Colonic mucosa (tissue), 4 donors: Measurements from ENCODE around the gene ZDHHC7. TPM values are rescaled to one million over a fixed set of nuclear protein-coding genes. Genes with fewer than 3 reads are reported as not detected.

ENCODE experiments used
- DNase-seq: peaks from one replicate; pipeline ENCODE4 v3.0.0-alpha.2; 2020
- H3K27ac ChIP-seq: fragments of 200-600 bp; one replicate; pipeline ENCODE4 v1.8.0; 2021
- H3K27me3 ChIP-seq: fragments of 200-600 bp; one replicate; pipeline ENCODE4 v1.8.0; 2021
- H3K36me3 ChIP-seq: fragments of 200-600 bp; one replicate; pipeline ENCODE4 v1.8.0; 2021
- H3K4me1 ChIP-seq: fragments of 200-600 bp; one replicate; pipeline ENCODE4 v1.8.0; 2021; ENCODE audit warnings: mild to moderate bottlenecking
- H3K4me3 ChIP-seq: fragments of 200-600 bp; one replicate; pipeline ENCODE4 v1.8.0; 2021
- H3K9ac ChIP-seq, 2 donors: one replicate each; pipeline ENCODE4 v1.7.0; 2013; ENCODE audit warnings: control low read depth in 2 of 2, low read depth in 2 of 2, low read length in 2 of 2
- H3K9me3 ChIP-seq: fragments of 200-600 bp; one replicate; pipeline ENCODE4 v1.8.0; 2021
- intact Hi-C: fragments of 100-400 bp; cut with DNase I; formaldehyde crosslinking; loops from one replicate; pipeline ENCODE4 v1.14.1; 2022
- total RNA-seq, 2 donors: library from RNA; stranded (reverse); fragmentation: NEBNext Ultra II Directional in 1 of 2; extraction: Animal tissue kit (Norgen Biotek cat#: 25700) in 1 of 2; gene quantifications; one replicate each; pipeline ENCODE4 v1.2.1, GENCODE V29; 2021
- TF ChIP-seq, protein P1 (sequence below): fragments of 200-600 bp; IDR thresholded peaks from one replicate; pipeline ENCODE4 v1.8.0; 2022; ENCODE audit warnings: antibody characterized with exemption, mild to moderate bottlenecking
- donor health status: healthy.
- donor health status: DM: no; HTN: no; CAD: no.
- donor health status: DM: no; HTN: no; CAD: no.

The ZDHHC7 gene
- total RNA-seq, 2 donors from 2014 or later, result 55.1 to 67.8 TPM

DNA sequence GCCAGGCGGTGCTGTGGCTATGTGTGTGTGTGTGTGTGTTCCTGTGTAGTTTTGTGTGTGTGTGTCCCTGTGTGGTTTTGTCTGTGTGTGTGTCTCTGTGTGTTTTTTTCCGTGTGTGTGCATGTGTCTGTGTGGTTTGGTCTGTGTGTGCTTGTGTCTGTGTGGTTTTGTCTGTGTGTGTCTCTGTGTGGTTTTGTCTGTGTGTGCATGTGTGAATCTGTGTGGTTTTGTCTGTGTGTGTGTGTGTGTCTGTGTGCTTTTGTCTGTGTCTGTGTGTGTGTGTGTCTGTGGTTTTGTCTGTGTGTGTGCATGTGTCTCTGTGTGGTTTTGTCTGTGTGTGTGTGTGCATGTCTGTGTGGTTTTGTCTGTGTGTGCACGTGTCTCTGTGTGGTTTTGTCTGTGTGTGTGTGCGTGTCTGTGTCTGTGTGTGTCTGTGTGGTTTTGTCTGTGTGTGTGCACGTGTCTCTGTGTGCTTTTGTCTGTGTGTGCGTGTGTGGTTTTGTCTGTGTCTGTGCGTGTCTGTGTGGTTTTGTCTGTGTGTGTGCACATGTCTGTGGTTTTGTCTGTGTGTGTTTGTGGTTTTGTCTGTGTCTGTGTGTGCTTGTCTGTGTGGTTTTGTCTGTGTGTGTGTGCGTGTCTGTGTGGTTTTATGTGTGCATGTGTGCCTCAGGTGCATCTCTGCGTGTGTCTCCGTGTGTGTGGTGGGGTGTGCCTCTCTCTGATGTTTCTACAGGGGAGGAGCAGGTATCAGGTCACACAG lies 62.3 kb downstream of the ZDHHC7 start:
- H3K4me3 ChIP-seq, result no peak overlapping the region
- no peaks in the 10 kb centered on the region for H3K36me3 ChIP-seq
- no peaks in the 10 kb centered on the region for H3K4me1 ChIP-seq
- H3K9ac ChIP-seq, result no peak overlapping the region
- no peak for DNase-seq
- TF ChIP-seq, protein P1, sequence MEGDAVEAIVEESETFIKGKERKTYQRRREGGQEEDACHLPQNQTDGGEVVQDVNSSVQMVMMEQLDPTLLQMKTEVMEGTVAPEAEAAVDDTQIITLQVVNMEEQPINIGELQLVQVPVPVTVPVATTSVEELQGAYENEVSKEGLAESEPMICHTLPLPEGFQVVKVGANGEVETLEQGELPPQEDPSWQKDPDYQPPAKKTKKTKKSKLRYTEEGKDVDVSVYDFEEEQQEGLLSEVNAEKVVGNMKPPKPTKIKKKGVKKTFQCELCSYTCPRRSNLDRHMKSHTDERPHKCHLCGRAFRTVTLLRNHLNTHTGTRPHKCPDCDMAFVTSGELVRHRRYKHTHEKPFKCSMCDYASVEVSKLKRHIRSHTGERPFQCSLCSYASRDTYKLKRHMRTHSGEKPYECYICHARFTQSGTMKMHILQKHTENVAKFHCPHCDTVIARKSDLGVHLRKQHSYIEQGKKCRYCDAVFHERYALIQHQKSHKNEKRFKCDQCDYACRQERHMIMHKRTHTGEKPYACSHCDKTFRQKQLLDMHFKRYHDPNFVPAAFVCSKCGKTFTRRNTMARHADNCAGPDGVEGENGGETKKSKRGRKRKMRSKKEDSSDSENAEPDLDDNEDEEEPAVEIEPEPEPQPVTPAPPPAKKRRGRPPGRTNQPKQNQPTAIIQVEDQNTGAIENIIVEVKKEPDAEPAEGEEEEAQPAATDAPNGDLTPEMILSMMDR, result no peak
- no peak overlapping the region for H3K27ac ChIP-seq
- no peaks in the 10 kb centered on the region for H3K27me3 ChIP-seq
- no peaks in the 10 kb centered on the region for H3K9me3 ChIP-seq
- intact Hi-C loops, result no loop called here

DNA sequence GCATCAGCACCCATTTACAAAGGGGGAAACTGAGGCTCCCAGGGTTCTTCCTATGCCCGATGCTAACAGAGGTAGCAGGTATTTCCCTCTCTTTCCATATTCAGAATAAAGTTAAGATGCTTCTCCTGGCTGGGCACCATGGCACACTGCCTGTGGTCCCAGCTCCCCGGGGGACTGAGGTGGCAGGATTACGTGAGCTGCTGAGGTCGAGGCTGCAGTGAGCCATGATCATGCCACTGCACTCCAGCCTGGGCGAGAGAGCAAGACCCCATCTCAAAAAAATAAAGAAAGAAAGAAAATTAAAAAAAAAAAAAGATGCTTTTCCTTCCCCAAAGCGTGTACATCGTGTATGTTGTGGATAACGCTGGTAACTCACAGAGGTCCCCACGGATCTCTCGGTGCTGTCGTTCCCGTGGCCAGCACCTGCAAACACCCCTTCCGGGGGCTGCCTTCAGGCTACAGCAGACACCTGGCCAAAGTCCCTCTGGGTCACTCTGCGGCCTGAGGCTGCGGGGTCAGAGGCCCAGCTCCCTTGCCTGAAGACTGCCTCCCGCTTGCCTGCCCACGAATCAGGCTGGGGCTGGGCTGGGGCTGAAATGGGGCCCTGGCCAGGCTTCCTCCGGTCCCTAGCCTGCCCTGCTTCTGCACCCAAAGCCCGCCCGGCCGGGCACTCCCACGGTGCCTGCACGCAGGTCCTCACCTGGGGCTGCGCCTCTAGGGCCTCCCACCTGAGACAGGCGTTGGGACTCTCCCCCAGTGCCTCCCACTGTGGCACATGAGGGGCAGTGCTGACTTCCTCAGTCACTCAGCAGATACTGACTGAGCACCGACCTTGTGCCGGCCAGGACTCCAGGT lies 63.1 kb downstream of the ZDHHC7 start:
- intact Hi-C loops, result no loop called here
- no peak overlapping the region for H3K4me3 ChIP-seq
- H3K36me3 ChIP-seq, result no peaks in the 10 kb centered on the region
- H3K9ac ChIP-seq, result no peak overlapping the region
- TF ChIP-seq, protein P1, result no peak
- no peaks in the 10 kb centered on the region for H3K4me1 ChIP-seq
- no peak overlapping the region for H3K27ac ChIP-seq
- DNase-seq, result no peak
- H3K27me3 ChIP-seq, result no peaks in the 10 kb centered on the region
- no peaks in the 10 kb centered on the region for H3K9me3 ChIP-seq

DNA sequence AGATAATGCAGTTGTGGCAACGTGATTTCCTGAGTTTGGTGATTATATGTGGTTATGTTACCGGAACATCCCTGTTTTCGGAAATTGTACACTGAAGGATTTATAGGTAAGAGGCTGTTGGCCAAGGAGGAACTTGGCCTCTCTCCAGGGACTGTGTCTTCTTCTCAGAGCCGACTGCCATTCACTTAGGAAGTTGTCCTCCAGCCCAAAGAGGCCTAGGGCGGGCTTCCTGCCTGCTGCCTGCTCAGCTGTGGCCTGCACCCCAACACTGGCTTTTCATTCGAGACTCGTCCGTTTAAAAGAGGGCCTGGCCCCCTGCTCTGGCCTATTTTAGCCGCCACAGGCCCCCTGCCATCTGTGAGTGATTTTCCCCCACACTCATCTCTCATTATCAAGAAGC lies 64.3 kb downstream of the ZDHHC7 start:
- intact Hi-C loops, result no loop called here
- Histone ChIP-seq H3K36me3 (no peaks in the 10 kb centered on the region), H3K9me3 (no peaks in the 10 kb centered on the region), H3K9ac (no peak overlapping the region), H3K27me3 (no peaks in the 10 kb centered on the region), H3K4me3 (no peak overlapping the region), H3K4me1 (no peaks in the 10 kb centered on the region), H3K27ac (no peak overlapping the region)
- TF ChIP-seq, protein P1, result no peak
- peak; percentile 67 for DNase-seq

DNA sequence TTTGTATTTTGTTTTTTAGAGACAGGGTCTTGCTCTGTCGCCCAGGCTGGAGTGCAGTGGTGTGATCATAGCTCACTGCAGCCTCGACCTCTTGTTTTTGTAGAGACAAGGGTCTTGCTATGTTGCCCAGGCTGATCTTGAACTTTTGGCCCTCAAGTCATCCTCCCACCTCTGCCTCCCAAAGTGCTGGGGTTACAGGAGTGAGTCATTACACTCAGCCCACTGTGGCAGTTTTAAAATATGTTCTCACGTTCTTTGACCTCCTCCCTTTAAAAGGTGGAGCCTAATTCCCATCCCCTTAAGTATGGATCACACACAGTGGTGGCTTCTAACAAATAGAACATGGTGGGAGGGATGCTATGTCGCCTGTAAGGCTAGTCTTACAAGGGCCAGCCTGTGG lies 67.7 kb downstream of the ZDHHC7 start:
- TF ChIP-seq, protein P1, result no peak
- DNase-seq, result no peak
- intact Hi-C loops, result no loop called here
- Histone ChIP-seq H3K27me3 (no peaks in the 10 kb centered on the region), H3K9me3 (no peaks in the 10 kb centered on the region), H3K9ac (no peak overlapping the region), H3K27ac (no peak overlapping the region), H3K4me3 (no peak overlapping the region), H3K4me1 (no peaks in the 10 kb centered on the region), H3K36me3 (no peaks in the 10 kb centered on the region)

DNA sequence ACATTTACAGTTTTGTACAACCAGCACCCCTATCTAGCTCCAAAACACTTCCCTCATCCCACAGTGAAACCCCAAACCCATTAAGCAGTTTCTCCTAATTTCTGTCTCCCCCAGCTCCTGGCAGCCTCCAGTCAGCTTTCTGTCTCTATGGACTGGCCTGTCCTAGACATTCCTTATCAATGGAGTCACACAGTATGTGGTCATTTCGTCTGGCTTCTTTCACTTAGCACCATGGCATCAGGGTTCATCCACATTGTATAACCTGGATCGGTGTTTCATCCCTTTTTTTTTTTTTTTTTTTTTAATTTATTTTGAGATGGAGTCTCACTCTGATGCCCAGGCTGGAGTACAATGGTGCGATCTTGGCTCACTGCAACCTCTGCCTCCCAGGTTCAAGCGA lies 68.5 kb downstream of the ZDHHC7 start:
- intact Hi-C loops, result no loop called here
- Histone ChIP-seq H3K4me3 (no peak overlapping the region), H3K9ac (no peak overlapping the region), H3K36me3 (no peaks in the 10 kb centered on the region), H3K27ac (no peak overlapping the region), H3K27me3 (no peaks in the 10 kb centered on the region), H3K4me1 (no peaks in the 10 kb centered on the region), H3K9me3 (no peaks in the 10 kb centered on the region)
- no peak for DNase-seq
- TF ChIP-seq, protein P1, result no peak
